ACHN (cell line): ENCODE measurements around the gene FN3K.

Source experiments
- DNase-seq: peaks from one replicate; pipeline ENCODE4 v3.0.0-alpha.2; 2015
- in situ Hi-C: cut with HindIII; loops from 2 replicates; pipeline ENCODE4 v1.10.0; 2017; ENCODE audit warnings: low sequenced_read_pairs, low pct_ligation_motif_present, low pct_unique_long_range_greater_than_20kb

The FN3K gene

DNA sequence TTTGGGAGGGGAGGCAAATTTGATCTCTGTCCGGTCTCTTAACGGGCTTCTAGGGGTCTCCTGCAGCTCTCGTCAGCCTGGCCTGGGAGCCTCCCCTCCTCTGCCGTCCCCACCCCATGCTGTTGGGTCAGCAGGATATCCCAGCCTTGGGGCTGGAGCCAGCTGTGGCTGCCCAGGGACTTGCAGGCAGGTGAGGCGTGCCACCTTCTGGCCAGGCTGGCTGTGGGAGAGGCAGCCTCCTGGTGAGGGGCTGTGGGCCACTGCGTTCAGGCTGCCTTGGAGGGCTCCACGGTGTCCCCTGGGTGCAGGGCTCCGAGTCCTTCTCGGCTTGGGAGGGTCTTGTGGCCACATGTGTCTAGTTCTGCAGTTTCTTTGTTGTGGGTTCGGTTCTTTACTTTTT, 51.0 kb downstream of the FN3K start:
- in situ Hi-C loops = no loop called here
- DNase-seq = no peak

DNA sequence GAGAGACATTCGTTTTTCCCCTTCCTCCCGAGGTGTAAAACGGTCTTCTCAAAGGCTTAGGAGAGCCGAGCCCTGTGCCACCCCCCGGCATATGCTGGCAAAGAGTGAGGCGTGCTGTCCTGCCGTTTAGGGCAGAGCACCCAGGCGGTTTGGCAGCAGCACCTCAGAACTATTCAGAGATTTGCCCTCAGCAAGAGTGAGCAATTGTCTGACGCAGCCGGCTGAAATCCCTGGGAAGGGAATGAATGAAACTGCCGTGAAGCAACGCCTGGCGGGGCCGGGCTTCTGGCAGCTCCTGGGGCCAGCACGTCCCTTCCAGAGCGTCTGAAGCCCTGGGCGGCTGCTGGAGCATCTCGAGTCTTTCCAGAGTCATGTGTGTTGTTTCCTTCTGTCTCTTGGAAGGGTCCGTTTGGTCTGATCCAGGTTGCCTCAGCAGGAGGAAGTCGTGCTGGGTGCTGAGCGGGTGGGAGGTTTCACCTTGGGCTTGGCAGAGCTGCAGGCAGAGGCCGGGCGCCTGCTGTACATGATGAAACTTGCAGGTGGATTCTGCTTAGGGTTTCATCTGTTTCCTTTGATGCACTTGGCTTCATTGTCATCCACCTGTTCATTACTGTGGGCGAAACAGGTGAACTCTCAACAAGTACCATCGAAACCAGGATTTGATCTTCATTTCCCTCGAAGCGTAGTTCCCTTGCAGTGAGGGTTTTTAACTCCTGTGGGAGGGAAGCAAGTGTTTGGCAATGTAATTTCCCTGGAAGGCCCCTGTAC, 51.9 kb downstream of the FN3K start:
- DNase-seq = no peak

DNA sequence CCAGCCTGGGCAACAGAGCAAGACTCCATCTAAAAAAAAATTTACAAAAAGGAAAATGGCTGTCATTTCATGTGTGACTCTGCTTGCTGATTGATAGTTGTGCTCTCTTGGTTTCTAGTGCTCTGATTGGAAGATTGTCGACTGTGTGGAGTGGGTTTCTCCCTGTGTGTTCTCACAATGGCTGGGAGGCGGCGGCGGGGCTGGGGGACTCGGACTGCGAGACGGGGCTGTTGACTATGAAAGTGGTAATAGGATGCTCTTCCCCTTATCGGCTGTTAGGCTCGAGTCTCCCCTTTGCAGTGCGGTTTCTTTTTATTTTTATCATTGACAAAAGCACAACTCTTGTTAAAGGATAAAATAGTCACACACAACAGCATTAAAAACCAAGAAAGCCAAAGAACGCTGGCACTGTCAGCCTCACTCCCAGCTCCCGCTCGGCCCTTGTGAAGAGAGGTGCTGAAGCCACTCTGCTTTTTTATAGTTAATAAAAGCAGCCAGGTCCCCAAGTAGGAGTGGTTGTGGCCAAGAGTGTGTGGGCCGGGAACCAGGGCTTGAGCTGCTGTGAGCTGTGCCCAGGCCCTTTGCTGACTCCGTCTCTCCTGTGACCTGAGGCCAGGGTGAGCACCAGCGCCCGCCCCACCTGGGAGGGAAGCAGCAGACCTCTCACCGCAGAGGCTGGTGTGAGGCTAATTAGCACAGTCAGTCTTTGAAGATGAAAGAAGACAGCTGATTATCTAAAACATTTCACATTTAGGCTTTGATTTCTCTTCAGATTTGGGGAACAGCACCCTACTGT, 53.0 kb downstream of the FN3K start:
- in situ Hi-C loops = no loop called here
- no peak for DNase-seq

More for the DNA sequence above, 51.9 kb downstream of the FN3K start:
- in situ Hi-C loops = no loop called here

DNA sequence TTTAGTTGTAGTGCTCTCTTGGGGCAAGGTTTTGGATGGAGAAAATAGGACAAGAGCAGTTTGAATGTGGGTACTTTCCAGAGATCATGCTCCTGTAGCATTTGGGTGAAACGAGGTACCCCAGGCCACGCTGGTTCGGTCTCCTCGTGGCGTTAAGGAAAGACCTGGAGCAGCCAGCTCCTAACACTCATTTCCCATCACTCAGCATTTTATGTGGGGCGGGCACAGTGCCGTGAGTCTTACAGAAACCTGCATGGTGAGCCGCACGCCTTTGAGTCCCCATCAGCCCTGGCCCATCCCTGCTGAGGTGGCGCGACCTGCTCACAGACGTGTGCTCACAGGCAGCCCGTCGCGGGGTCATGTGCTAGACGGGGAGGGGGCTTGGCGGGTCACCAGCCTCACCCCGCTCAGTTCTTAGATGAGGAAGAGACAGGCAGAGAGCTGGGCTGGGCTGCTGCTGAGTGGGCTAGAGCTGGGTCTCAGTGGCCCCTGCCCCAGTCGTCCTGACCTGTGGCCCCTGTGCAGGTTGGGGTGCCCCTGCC, 53.7 kb downstream of the FN3K start:
- DNase-seq = no peak
- in situ Hi-C loops = no loop called here

- in situ Hi-C loops = no loop called here
- DNase-seq = no peak
Observed at GRCh38 chr17:82789806-82790205, 54.4 kb downstream of the FN3K start.

DNA sequence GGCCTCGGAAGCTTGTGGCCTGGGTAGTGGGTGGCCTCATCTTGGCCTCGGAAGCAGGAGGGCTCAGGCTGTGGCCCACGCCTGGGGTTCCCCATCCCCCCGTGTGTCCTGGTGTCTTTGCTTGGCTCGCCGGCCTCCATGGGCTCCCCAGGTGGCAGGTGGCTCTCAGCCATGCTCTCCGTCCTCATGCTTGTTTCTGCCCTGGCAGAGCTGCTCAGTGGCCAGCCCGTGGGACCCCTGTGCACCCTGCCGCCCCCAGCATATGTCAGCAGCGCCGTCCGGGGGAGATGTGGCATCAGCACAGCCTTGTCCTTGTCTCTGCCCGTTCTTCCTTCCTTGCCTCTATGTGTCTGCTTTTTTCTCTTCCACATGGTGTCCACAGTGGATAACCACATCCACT, 55.0 kb downstream of the FN3K start:
- DNase-seq = no peak
- in situ Hi-C loops = no loop called here

- in situ Hi-C loops = no loop called here
- DNase-seq = peak; percentile 97
Observed at GRCh38 chr17:82791532-82791931, 56.1 kb downstream of the FN3K start.

- no peak for DNase-seq
- in situ Hi-C loops = no loop called here
Observed at GRCh38 chr17:82793974-82794630, 58.7 kb downstream of the FN3K start.

- in situ Hi-C loops = no loop called here
- no peak for DNase-seq
Observed at GRCh38 chr17:82794781-82795482, 59.5 kb downstream of the FN3K start.

DNA sequence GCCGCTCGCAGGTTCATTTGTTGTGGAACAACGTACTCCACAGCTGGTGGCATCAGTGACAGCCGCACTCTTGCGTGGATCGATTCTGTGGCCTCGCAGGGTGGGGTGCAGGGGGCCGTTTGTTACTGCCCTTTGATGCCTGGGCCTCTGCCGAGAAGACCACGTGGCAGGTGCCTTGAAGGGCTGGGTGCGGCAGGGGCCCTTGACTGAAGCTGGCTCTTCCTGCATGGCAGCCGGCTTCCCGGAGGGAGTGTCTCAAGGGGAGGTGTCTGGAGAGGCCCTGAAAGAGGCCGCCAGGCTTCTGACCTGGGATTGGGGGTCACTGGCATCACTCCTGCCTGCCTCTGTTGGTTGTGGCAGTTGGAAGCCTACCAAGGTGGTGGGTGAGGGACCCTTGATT, 60.2 kb downstream of the FN3K start:
- in situ Hi-C loops = no loop called here
- DNase-seq = no peak

- DNase-seq = no peak
- in situ Hi-C loops = no loop called here
Observed at GRCh38 chr17:82797061-82797460, 61.6 kb downstream of the FN3K start.

DNA sequence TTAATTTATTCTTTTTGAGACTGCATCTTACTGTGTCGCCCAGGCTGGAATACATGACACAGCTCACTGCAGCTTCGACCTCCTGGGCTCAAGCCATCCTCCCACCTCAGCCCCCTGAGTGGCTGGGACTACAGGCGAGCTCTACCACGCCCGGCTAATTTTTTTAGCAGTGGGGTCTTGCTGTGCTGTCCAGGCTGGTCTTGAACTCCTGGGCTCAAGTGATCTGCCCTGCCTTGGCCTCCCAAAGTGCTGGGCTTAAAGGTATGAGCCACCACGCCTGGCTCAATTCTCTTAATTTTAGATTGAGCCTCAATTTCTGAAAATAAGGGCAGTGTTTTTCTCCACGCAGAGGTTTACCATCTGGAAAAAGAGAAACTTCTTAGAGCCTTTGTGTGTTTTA, 63.3 kb downstream of the FN3K start:
- in situ Hi-C loops = no loop called here
- DNase-seq = no peak

GRCh38 chr17:82799591-82799990, 64.2 kb downstream of the FN3K start:
- no peak for DNase-seq
- in situ Hi-C loops = no loop called here
